Measurements from ENCODE around the gene EMC7.

The EMC7 gene

GRCh38 chr15:34038023-34038870, 63.4 kb downstream of the EMC7 start:
- peak; percentile 57 for DNase-seq

Measured in activated gamma-delta T cell (primary cell).